Effector memory CD8-positive, alpha-beta T cell (primary cell): ENCODE results near the gene ERLEC1.
"Not testable (repeated sequence)": the region's sequence is repeated elsewhere in the genome, so short reads cannot be mapped to it uniquely, and the experiment has no call there.

Experiments used
- ATAC-seq: fragments of 150-1000 bp; cut with Tn5 transposase; replicated peaks from 2 replicates; pipeline ENCODE4 v1.10.0; 2021; ENCODE audit warnings: mild to moderate bottlenecking, moderate library complexity
- DNase-seq, 3 experiments: peaks; one replicate each; pipeline ENCODE4 v3.0.0; 2021
- H3K27ac Mint-ChIP-seq, 2 donors: one replicate each; pipeline ENCODE4 v1.8.0; 2022; ENCODE audit warnings: mild to moderate bottlenecking in 2 of 2, mixed read lengths in 2 of 2, moderate library complexity in 2 of 2
- H3K27me3 Mint-ChIP-seq, 2 donors: one replicate each; pipeline ENCODE4 v1.8.0; 2022; ENCODE audit warnings: mixed read lengths in 2 of 2
- H3K36me3 Mint-ChIP-seq: one replicate; pipeline ENCODE4 v1.8.0; 2022; ENCODE audit warnings: mild to moderate bottlenecking, moderate library complexity, mixed read lengths; ENCODE audit not compliant: insufficient read depth
- H3K4me1 Mint-ChIP-seq, 2 donors: one replicate each; pipeline ENCODE4 v1.8.0; 2022; ENCODE audit warnings: low read depth in 2 of 2, mixed read lengths in 2 of 2
- H3K4me3 Mint-ChIP-seq, 2 donors: one replicate each; pipeline ENCODE4 v1.8.0; 2022; ENCODE audit warnings: mild to moderate bottlenecking in 2 of 2, mixed read lengths in 2 of 2, moderate library complexity in 2 of 2
- H3K9me3 Mint-ChIP-seq, 2 donors: one replicate each; pipeline ENCODE4 v1.8.0; 2022; ENCODE audit warnings: mixed read lengths in 2 of 2

The ERLEC1 gene

DNA sequence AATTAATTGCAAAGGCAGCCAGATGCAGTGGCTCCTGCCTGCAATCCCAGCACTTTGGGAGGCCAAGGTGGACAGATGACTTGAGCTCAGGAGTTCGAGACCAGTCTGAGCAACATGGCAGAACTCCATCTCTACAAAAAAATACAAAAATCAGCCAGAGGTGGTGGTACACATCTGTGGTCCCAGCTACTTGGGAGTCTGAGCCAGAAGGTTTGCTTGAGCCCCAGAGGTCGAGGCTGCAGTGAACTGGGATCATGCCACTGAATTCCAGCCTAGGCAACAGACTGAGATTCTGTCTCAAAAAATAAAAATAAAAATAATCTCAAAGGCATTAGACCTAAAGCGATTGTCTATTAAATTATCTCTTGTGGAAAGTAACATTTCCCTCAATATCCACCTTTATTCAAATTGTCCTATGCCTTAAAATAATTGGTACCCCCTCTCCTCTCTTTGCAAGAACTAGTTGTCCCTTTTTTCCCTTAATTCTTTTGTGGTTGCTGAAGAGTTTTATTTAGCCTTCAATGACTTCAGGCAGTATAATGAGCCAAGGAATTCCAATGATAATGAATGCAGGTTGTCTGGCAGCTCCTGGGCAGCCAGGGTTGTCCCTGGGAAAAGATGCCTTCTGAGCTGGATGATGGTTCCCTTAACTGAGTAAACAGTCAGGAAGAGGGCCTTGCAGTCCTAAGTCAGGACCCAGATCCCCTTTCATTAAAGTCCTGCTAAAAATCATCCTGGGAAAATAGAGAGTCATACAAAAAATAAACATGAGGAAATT, 40.7 kb downstream of the ERLEC1 start:
- no peak for ATAC-seq
- Mint-ChIP-seq H3K4me1 (no peaks in the 10 kb centered on the region), H3K9me3 (peaks cover 0 to 11% of the 10 kb centered on the region in 2 donors), H3K36me3 (peaks cover 5% of the 10 kb centered on the region), H3K4me3 (no peak overlapping the region), H3K27ac (no peak overlapping the region), H3K27me3 (no peaks in the 10 kb centered on the region)
- DNase-seq, result no peak

DNA sequence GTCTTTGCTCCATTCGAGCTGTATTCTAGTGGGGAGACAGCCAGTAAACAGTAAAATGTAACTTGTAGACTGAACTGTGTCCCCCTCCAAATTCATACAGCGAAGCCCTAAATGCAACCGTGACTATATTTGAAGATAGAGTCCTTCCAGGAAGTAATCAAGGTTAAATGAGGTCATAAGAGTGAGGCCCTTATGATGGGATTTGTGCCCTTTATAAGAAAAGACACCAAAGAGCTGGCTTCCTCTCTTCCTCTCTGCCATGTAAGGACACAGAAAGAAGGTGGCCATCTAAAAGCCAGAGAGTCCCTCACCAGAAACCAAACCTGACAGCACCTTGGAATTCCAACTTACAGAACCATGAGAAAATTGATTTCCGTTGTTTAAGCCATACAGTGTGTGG, 41.5 kb downstream of the ERLEC1 start:
- no peaks in the 10 kb centered on the region for H3K4me1 Mint-ChIP-seq
- no peaks in the 10 kb centered on the region for H3K27me3 Mint-ChIP-seq
- DNase-seq (no peak), ATAC-seq (no peak)
- no peak overlapping the region for H3K4me3 Mint-ChIP-seq
- H3K9me3 Mint-ChIP-seq, result peaks cover 0 to 11% of the 10 kb centered on the region in 2 donors
- H3K27ac Mint-ChIP-seq, result no peak overlapping the region
- H3K36me3 Mint-ChIP-seq, result peaks cover 4% of the 10 kb centered on the region

DNA sequence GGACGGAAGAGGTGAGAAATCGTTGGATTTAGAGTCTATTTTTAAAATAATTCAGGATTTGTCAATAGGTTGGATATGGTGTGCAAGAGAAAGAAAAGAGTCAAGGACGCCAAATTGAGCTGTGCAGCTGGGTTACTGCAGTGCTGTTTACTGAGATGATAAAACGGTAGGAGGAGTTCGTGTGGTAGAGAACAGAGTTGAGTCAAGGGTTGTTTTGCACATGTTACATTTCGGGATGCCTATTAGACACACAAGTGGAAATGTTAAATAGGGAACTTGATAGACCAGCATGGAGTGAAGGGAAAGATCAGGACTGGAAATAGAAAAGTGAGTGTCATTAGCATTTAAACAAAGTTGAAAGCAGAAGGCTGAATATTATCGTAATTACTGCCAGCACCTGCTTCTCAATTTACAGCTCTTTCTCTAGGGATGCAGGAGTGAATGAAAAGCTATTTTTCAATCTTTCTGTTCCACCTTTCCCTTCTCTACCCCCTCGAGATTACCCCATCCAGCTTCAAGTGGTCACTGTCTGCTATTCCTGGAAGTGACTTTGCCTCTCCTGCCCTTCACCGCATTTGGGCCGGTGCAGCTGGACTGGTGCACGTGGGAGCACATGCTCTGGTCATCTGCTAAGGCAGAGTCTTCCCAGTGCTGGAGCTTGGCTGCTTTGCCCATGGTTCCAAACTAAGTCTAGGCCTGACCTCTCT, 42.6 kb downstream of the ERLEC1 start:
- ATAC-seq (no peak), DNase-seq (no peak)
- Mint-ChIP-seq H3K4me3 (no peak overlapping the region), H3K36me3 (no peaks in the 10 kb centered on the region), H3K4me1 (no peaks in the 10 kb centered on the region), H3K27ac (no peak overlapping the region), H3K27me3 (no peaks in the 10 kb centered on the region), H3K9me3 (peaks cover 0 to 11% of the 10 kb centered on the region in 2 donors)

DNA sequence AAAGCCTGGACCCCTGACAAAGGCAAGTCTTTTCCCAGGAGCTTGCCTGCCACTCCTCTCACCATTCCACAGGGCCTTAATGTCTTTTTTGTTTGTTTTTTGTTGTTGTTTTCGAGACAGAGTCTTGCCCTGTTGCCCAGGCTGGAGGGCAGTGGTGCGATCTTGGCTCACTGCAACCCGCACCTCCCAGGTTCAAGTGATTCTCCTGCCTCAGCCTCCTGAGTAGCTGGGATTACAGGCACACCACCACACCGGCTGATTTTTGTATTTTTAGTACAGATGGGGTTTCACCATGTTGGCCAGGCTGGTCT, 43.1 kb downstream of the ERLEC1 start:
- ATAC-seq, H3K27me3 Mint-ChIP-seq, H3K27ac Mint-ChIP-seq, DNase-seq, H3K4me1 Mint-ChIP-seq, H3K4me3 Mint-ChIP-seq, H3K36me3 Mint-ChIP-seq: not testable (repeated sequence)
- peaks cover 0 to 11% of the 10 kb centered on the region in 2 donors for H3K9me3 Mint-ChIP-seq

DNA sequence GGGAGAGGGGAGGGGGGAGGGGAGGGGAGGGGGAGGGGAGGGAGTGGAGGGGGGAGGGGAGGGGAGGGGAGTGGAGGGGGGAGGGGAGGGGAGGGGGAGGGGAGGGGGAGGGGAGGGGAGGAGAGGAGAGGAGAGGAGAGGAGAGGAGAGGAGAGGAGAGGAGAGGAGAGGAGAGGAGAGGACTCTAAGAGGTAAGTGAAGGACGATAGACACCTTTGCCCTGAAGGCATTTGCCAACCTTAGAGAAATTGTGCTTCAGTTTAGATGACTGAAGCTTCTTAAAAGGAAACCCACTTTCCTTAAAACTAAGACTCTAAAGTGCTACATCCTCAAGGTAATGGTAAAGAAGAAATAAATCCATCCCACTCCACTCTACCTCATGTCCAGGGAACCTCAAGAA, 53.7 kb downstream of the ERLEC1 start:
- H3K4me3 Mint-ChIP-seq, result no peak overlapping the region
- no peaks in the 10 kb centered on the region for H3K27me3 Mint-ChIP-seq
- H3K27ac Mint-ChIP-seq, result no peak overlapping the region
- ATAC-seq (no peak), DNase-seq (no peak)
- peaks cover 2 to 8% of the 10 kb centered on the region in 2 donors for H3K4me1 Mint-ChIP-seq
- H3K9me3 Mint-ChIP-seq, result peaks cover 0 to 2% of the 10 kb centered on the region in 2 donors
- no peaks in the 10 kb centered on the region for H3K36me3 Mint-ChIP-seq

DNA sequence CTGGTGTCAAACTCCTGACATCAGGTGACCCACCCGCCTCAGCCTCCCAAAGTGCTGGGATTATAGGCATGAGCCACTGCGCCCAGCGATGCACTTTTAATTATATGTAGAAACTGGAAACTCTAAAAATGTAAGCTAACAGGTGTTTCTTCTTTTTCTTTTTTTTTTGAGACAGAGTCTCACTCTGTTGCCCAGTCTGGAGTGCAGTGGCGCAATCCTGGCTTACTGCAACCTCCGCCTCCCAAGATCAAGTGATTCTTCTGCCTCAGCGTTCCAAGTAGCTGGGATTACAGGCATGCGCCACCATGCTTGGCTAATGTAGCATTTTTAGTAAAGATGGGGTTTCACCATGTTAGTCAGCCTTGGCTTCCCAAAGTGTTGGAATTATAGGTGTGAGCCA, 54.8 kb downstream of the ERLEC1 start:
- H3K27me3 Mint-ChIP-seq, ATAC-seq, H3K27ac Mint-ChIP-seq, DNase-seq, H3K4me3 Mint-ChIP-seq, H3K9me3 Mint-ChIP-seq, H3K36me3 Mint-ChIP-seq: not testable (repeated sequence)
- H3K4me1 Mint-ChIP-seq, result peaks cover 3 to 12% of the 10 kb centered on the region in 2 donors

DNA sequence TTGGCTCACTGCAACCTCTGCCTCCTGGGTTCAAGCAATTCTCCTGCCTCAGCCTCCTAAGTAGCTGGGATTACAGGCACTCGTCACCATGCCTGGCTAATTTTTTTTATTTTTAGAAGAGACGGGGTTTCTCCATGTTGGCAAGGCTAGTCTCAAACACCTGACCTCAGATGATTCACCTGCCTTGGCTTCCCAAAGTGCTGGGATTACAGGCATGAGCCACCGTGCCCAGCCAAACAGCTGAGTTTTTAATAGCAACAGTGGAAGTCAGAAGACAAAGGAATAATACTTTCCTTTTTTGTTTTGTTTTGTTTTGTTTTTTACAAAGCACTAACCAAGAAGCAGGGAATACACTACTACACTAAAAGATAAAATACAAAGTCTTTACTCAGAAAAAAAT, 56.0 kb downstream of the ERLEC1 start:
- no peaks in the 10 kb centered on the region for H3K27me3 Mint-ChIP-seq
- no peak for ATAC-seq

DNA sequence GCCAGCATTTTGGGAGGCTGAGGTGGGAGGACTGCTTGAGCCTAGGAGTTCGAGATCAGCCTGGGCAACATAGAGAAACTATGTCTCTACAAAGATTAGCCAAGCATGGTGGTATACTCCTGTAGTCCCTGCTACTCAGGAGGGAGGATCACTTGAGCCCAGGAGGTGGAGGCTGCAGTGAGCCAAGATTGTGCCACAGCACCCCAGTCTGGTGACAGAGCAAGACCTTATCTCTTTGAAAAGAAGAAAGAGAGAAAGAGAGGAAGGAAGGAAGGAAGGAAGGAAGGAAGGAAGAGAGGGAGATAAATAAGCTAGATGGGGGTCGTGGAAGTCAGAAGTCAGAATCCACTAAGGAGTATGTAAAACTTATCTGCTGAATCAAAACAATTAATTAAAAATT, 56.8 kb downstream of the ERLEC1 start:
- Mint-ChIP-seq H3K27ac (peak overlapping the region in 1 of 2 donors; percentile 32), H3K36me3 (no peaks in the 10 kb centered on the region), H3K27me3 (no peaks in the 10 kb centered on the region), H3K9me3 (peaks cover 0 to 2% of the 10 kb centered on the region in 2 donors), H3K4me3 (no peak overlapping the region), H3K4me1 (peaks cover 3 to 12% of the 10 kb centered on the region in 2 donors)
- DNase-seq (no peak), ATAC-seq (no peak)

More for the DNA sequence above, 56.0 kb downstream of the ERLEC1 start:
- Mint-ChIP-seq H3K4me1 (peaks cover 3 to 12% of the 10 kb centered on the region in 2 donors), H3K27ac (no peak overlapping the region), H3K36me3 (no peaks in the 10 kb centered on the region), H3K4me3 (no peak overlapping the region), H3K9me3 (peaks cover 0 to 2% of the 10 kb centered on the region in 2 donors)
- DNase-seq, result no peak

DNA sequence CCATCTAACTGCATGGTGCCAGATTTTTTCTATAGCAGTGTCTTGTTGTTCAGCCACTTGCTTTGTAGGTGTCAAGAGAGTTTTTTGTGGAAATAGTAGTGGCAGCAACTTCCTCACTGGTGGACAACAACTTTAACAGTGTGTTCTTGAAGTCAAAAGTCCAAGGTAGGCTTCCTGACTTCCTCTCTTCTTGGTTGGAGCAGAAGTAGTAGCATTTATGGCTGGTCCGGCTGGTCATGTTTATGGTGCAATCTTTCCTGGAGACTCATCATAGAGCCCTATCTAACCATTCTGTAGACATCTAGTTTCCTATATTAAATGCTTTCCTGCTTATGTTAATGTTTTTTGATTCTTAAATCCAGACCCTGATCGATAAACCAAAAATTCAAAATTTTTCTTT, 61.2 kb downstream of the ERLEC1 start:
- Mint-ChIP-seq H3K4me1 (peaks cover 3 to 7% of the 10 kb centered on the region in 2 donors), H3K36me3 (no peaks in the 10 kb centered on the region), H3K4me3 (no peak overlapping the region), H3K27ac (no peak overlapping the region), H3K9me3 (no peaks in the 10 kb centered on the region), H3K27me3 (no peaks in the 10 kb centered on the region)
- no peak for DNase-seq
- ATAC-seq, result no peak

DNA sequence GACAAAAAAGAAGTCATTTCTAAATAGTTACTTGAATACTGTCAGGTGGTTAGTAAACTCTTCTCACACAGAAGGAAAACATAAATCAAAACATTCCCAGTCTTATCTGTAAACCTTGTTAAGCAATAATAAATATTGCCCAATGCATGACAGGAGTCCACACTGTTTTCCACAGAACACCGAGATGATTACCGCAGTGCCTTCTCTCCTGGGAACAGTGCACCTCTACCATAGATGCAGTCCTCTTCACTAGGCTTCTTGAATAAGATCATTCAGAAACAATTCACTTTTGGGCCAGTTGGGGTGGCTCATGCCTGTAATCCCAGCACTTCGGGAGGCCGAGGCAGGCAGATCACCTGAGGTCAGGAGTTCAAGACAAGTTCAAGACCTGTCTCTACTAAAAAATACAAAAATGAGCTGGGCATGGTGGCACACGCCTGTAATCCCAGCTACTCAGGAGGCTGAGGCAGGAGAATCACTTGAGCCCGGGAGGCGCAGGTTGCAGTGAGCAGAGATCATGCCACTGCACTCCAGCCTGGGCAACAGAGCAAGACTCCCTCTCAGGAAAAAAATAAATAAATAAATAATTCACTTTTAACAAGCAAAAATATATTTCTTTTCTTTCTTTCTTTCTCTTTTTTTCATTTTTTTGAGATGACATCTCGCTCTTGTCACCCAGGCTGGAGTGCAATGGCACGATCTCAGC, 64.4 kb downstream of the ERLEC1 start:
- not testable (repeated sequence) for H3K27me3 Mint-ChIP-seq, H3K27ac Mint-ChIP-seq, H3K4me1 Mint-ChIP-seq, H3K36me3 Mint-ChIP-seq, H3K4me3 Mint-ChIP-seq, H3K9me3 Mint-ChIP-seq, ATAC-seq, DNase-seq

DNA sequence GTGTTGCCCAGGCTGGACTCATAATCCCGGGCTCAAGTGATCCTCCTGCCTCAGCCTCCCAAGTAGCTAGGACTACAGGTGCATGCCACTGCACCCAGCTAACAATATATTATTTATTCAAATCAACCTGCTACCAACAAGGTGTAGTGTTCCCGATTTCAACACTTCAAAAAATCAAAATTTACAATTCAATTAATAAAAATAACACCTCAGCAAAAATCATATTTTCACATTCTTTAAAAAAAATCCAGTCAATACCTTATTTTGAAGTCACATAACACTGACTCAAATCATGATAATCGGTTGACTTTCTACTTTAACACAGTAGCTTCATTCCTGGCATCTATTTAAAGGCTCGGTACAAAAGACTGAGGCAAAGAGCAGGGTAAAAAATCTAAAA, 65.7 kb downstream of the ERLEC1 start:
- Mint-ChIP-seq H3K36me3 (peaks cover 2% of the 10 kb centered on the region), H3K9me3 (no peaks in the 10 kb centered on the region), H3K27ac (no peak overlapping the region), H3K4me1 (peaks cover 0 to 4% of the 10 kb centered on the region in 2 donors), H3K27me3 (no peaks in the 10 kb centered on the region), H3K4me3 (no peak overlapping the region)
- no peak for DNase-seq
- ATAC-seq, result no peak

DNA sequence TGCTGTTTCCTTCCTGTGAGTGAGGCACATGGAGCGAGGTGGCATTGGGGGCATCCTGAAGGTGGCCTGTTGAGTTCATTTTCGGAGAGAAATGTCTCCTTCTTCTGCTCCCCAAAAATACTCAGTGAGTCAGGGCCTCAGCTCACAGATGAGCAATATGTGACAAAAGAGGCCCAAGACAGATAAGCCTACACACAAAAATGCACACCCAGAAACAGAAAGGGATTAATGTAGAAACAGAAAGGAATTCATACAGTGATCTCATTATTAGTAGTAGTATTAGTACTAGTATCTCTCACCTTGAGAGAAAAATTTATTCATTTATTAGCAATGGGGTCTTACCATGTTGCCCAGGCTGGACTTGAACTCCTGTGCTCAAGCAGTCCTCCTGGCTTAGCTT, 67.8 kb downstream of the ERLEC1 start:
- Mint-ChIP-seq H3K27me3 (no peaks in the 10 kb centered on the region), H3K4me3 (no peak overlapping the region), H3K27ac (peak overlapping the region; percentile 11 to 50), H3K9me3 (no peaks in the 10 kb centered on the region), H3K36me3 (peaks cover 2% of the 10 kb centered on the region), H3K4me1 (peaks cover 4% of the 10 kb centered on the region in 2 donors)
- DNase-seq, result no peak
- no peak for ATAC-seq

DNA sequence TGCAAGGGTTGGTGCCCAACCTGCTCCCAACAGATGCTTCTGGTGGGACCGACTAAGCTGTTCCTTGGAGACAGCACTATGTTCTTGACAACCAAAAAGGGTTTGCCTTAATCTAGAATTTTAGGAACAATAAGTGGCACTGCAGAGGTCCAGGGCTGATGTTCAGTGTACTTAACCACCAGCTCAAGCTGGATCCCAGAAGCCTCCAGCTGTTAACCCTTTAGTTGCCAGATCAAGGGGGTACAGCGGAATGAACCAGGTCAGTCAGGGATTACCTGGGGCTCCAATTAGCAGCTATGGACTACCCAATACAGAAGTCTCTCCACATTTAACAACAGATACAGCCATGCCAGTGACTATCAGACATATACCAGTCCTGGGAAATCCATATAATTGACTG, 69.4 kb downstream of the ERLEC1 start:
- H3K36me3 Mint-ChIP-seq, result peaks cover 2% of the 10 kb centered on the region
- no peak overlapping the region for H3K4me3 Mint-ChIP-seq
- H3K9me3 Mint-ChIP-seq, result no peaks in the 10 kb centered on the region
- no peaks in the 10 kb centered on the region for H3K27me3 Mint-ChIP-seq
- DNase-seq (no peak), ATAC-seq (no peak)
- peaks cover 4% of the 10 kb centered on the region in 2 donors for H3K4me1 Mint-ChIP-seq
- H3K27ac Mint-ChIP-seq, result peak overlapping the region in 1 of 2 donors; percentile 33
